GM19455 (cell line): ENCODE measurements around the gene B3GNT5.

ENCODE experiments used
- ATAC-seq: cut with Tn5 transposase; IDR thresholded peaks from one replicate; pipeline ENCODE4 v1.9.1; 2021; ENCODE audit not compliant: unreplicated experiment

Gene B3GNT5

DNA sequence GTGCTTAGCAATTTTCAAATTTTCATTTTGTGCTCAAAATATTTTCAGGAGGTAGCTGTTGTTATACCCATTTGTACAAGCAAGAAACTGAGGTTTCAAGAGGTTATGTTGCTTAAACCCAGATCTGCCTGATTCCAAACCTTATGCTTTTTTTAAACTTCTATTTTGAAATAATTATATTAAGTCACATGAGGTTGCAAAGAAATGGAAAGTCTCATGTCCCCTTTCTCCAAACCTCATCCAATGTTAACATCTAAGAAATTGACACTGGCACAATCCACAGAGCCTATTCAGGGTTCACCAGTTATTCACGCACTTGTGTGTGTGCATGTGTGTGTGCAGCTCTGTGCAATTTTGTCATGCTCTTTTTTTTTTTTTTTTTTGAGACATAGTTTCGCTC lies 35.1 kb downstream of the B3GNT5 start:
- ATAC-seq = no peak

DNA sequence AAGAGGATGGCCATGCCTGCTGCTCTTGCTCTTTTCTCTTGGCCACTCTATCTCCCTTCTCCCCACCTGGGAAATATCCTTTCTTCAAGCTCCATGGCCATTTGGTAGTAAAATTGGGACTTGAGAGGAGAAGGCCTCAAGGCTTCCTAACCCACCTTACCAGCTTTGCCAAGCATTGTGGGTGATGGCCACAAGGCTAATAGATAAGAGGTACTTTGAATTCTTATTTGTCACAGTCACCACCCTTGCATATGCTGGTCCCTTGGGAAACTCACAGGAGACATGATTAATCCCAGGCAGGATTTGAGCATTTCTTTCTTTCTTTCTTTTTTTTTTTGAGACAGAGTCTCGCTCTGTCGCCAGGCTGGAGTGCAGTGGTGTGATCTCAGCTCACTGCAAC lies 37.2 kb downstream of the B3GNT5 start:
- ATAC-seq = no peak

DNA sequence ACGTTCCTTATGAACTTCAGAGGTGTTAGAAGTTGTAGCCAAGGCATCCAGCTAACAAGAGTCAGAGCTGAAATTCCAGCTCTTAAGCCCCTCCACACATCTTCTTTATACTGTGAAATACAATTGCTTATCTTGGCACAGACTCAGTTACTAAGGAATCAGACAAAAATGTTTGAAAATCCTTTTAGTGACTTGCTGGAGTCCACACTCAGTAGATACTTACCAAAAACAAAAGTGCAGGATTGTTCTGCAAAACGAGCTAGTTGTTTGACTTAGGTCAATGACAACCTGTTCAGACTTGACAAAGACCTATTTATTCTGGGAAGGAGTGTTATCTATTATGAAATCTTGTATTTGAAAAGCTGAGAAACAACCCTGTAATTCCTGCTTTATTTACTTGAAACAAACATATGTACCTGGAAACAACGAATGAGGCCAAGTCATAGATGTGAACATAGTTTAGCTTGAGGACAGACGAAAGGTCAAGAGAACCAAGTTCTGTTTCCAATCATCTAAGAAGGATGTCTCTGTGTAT lies 38.5 kb downstream of the B3GNT5 start:
- no peak for ATAC-seq

DNA sequence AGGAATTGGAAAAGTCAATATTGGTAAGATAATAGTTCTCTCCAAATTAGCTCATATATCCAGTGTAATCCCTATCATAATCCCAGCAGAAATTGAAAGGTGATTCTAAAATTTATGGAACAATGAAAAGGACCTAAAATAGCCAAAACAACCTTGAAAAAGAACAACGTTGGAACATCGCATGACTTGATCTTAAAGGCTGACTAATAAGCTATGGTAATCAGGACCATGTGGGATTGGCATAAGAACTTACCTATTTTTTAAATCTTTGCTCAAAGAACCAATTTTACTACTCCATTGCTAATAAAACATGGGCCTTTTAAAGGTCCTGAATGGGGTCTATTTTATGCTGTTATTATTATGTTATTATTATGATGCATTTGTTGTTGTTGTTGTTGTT lies 40.9 kb downstream of the B3GNT5 start:
- no peak for ATAC-seq

DNA sequence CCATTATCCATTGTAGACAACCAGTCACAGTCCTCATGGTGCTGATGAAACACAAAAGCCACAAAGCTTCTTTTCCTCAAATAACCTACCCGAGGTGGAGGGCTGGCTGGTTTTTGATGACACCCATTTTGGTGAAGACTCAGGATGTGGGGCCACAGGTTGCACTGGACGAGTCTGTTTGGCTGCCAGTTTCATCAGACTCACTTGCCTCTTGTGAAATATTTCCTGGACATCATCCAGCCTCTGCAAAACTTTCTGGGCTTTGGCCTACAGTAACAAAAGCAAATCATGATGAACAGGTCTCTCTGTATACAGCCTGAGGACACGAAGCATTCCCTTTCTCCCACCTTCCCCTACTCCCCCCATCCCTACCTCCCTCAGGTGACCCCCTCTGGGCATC lies 42.2 kb downstream of the B3GNT5 start:
- ATAC-seq = no peak

DNA sequence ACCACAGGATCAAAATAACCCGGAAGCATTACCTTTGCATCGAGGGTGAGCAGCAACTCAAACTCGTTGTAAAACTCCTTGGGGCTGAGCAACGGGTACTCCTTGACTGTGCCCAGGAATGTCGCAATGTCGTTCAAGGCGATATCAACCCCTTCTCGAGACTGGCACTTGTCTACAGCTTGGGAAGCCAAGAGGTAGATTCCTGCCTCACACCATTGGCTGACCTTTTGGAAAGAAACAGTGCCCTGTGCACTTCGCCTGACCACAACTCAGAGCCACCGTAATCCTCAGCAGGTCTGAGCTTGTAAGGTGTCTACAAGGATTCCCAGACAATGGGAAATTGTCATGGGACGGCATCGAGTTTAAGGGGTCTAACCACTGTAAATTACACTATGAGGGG lies 43.9 kb downstream of the B3GNT5 start:
- no peak for ATAC-seq

DNA sequence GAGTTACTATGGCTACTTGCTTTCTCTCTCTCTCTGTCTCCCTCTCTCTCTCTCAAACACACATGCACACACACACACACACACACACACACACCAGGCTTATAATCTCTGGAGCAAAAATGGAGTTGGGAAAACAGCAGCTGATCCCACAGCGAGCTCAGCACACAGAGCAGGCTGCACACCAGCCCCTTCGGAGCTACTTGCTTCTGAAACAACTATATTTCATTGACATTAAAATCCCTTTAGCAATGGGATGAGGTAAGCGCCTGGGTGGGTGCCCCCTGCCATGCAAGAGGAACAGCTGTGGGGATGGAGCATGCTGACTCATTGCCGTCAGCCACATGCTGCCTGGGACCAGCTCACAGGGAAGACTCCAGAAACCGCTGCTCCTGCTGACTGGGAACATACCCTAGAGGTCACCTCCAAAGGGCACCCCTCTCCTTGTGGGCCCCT lies 45.7 kb downstream of the B3GNT5 start:
- ATAC-seq = no peak

DNA sequence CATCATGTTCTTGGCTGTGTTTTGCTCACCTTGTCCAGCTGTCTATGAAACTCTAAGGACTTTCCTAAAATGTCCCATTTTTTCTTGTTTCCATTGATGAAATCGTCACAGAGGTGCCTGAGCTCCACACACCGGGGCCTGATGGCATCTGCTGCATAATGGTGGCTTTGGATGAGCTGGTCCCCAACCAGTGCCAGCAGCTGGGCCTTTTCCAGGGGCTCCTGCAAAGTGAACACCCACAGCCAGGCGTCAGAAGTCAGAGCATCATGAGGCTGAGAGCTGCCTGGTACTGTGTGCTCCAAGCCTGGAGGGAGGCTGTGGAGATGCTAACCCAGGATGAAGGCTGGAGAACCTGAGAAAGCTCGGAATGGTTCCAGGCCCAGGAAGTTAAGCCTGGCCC lies 46.9 kb downstream of the B3GNT5 start:
- ATAC-seq = no peak

DNA sequence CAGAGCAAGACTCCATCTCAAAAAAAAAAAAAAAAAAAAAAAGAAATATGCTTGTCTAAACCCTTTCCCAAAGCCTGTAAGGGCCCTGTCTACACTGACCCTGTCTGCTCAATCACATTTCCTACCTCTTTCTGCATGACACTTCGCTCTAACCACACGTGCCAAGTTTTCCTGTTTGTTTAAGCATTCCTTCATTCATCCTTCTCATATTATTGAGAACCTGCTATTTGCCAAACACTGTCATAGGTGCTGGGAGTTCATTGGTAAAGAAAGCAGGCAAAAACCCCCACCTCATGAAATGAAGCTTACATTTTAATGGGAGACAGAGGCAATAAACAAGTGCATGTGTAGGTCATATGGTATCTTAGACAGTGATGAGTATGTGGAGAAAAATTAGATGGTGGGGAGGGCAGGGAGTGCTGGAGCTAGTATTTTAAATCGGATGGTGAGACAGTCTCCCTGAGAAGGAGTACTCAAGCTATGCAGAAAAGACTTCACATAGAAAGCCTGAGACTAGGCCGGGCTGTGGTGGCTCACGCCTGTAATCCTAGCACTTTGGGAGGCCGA lies 48.0 kb downstream of the B3GNT5 start:
- no peak for ATAC-seq

DNA sequence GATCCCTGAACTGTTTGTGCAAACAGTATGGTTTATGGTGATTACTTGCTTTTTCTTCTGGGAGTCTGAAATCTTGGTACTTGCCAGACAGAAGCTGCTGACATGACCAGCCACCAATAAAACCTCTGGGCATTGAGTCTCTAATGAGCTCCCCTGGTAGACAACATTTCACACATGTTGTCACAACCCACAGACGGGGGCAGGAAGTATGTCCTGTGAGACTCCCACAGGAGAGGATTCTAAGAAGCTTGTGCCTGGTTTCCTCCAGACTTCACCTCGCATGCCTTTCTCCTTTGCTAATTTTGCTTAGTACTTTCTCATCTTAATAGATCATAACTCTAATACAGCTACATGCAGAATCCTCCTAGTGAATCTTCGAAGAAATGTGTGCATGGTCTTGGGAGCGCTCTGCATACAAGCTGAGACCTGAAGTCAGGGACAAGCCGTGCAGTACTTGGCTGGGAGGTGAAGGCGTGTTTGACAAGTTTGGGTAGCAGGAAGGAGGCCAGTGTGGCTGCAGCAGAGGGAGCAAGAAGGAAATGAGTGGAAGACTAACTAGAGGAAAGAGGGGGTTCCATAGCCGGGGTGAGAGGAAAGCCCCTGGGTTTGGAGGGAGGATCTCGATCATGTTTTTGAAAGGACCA lies 49.0 kb downstream of the B3GNT5 start:
- no peak for ATAC-seq

DNA sequence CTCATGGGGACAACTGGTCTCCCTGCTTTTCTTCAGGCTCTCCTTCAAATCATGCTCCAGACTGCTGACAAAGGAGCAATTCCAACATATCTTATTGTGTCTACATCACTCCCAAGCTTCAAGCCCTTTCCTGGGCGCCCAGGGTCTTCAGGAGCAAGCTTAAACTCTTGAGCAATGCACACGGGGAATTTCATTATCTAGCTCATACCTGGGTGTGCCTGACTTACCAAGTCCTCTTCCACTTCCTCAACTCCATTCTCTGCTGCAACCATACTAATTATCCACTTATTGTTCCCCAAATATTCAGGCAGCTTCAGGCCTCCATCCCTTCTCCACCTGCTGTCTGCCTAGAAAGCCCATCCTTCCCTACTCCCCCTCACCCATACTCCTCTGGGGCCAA lies 50.6 kb downstream of the B3GNT5 start:
- ATAC-seq = no peak

DNA sequence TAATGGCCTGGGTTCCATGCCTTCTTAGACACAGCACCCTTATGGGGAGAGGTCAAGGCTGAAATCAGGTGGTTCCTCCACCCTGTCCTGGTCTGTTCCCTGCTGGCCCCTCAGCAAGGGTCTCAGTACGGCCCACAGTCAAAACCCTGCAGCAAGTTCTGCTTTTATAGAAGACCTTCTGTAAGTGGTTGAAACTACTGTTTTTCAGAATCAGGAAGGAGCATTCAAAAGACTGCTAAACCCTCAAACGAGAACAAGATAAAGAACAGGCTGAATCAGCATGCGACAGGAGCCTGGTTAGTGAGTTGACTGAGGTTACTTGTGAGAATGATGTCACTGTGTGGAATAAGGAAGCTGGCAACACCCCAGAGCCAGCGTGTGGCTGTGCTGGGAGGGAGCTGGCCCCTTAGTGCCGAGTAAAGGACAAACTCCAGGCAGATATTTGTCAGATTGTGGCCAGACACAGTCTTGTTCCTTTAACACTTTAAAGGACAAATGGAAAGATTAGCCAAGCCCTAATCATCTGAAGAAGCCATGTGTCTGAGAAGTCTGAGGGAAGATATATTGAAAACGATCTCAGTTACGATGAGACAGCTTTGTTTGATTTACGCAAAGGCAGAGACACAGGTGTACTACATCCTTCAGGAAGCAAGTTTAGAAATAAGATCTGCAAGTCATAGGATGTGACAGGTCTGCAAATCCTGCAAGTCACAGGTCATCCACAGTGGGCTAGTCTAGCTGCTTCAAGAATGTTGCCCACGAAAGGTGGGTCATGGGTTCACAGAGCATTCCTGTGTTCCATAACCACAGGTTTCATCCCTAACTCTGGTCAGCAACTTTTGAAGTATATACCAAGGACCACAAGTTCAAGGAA lies 54.0 kb downstream of the B3GNT5 start:
- no peak for ATAC-seq

DNA sequence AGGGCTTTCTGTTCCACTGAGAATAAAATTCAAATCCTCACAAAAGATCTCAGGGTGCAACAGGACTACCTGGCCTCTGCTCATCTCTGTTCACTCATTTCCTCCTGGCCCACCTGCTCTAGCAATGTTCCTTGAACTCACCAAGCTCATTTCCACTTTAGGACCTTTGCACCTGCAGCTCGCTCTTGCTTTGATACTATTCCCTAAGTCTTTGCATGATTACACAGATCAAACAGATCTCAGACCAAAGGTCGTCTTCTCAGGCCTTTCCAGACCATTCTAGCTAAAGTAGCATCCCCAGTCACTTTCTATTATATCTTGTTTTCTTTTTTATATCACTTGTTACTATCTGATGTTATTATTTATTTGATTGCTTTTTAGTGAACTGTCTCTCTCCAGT lies 54.7 kb downstream of the B3GNT5 start:
- no peak for ATAC-seq

DNA sequence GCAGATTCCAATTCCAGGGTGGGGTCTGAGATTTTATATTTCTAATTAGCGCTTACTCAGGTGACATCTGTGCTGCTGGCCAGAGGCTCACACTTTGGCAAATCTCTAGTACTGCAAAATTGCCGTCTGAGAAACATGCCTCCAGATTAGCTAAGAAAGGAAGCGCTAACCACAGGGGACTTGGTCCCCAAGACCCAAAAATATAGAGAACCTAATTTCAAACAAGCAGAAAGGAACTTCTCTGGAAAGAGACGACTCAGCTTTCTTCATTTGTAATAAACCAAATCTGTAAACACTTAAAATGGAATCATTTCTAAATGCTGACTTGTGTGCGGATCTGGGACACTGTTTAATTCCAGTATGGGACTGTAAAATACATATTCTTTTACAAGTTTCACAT lies 55.7 kb downstream of the B3GNT5 start:
- no peak for ATAC-seq

DNA sequence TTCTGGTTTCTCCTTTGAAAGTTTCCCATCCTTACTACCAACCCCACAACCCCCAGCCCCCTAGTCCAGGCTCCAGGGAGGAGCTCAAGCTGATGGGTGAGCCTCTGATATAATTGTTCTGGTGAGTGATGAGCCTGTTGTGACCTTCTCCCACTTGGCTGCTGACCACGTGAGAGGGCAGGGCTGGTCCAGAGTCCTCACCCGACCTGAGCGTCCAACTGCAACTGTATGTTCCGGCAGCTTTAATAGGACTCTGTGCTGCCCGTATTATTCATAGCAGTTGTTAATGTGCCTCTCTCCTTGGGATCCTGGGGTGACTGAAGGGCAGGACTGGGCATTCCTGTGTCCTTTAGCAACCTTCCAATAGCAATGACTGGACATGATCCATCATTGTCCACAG lies 56.2 kb downstream of the B3GNT5 start:
- no peak for ATAC-seq

DNA sequence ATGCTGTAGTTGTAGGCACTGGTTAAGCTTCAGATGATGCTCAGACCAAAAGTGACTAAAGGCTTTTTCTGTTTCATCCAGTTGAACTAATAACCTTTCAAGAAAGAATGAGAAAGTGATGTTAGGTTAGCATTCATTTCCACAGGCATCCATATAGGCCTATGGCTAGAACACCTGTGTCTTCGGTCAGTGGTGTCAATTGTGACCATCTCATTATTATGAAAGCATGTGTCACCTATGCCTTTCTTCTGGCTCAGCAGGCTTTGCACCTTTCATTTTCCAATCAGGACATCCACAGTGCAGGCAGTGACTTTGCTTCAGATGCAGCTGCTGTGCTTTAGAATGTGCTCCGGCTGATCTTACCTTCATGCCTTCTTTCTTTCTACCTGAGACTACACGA lies 57.9 kb downstream of the B3GNT5 start:
- ATAC-seq = no peak

DNA sequence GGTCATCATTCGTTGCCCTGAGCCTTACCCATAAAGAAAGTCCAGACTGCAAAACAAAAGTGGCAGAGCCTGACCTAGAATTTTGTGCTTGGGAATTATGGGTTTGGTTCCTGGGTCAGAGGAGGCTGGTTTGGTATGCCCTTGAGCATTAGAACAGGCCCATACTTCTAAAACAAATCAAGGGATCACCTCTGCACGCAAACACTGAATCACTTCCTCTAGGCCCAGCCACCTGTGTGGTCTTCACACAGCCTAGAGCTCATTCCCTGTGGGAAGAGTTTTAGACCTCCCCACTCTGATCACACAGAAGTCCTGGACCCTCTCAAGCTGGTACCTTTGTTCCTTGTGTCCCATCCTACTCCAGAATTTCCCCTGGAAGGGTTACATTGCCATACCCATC lies 59.4 kb downstream of the B3GNT5 start:
- ATAC-seq = no peak

DNA sequence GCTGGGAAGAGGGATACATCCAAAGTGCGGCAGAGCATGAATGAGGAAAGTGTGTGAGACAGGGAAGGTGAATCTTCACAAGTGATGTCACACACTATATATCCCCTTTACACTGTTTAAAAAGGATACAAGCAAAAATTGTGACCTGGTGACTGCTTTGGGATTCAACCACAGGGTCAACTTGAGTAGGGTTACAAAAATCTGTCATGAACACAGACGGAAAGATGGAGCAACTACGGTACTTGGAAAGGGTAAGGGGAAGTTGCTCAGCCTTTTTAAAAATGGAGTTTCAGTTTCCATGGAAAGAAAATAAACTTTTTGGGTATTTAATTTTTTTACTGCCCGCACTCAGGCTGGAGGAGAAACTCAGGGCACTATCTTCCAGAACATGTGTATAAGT lies 60.3 kb downstream of the B3GNT5 start:
- ATAC-seq = no peak

DNA sequence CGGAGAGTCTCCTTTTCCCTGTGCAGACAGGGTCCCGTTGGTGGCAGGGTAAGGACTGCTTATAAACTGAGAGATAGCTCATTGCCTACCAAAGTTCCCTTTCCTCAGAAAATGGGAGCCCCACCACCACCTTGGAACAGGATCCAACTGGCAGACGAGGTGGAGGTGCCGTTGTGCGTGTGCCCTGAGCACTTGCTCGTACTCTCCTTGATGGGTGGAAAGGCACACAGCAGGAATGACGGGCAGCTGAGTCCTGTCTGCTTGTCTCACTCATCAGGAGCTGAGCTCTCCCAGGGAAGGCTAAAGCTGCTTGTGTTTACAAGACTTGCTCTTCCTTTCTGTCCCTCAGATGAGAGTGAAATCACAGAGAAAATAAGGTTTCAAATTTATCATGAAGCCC lies 60.7 kb downstream of the B3GNT5 start:
- no peak for ATAC-seq

DNA sequence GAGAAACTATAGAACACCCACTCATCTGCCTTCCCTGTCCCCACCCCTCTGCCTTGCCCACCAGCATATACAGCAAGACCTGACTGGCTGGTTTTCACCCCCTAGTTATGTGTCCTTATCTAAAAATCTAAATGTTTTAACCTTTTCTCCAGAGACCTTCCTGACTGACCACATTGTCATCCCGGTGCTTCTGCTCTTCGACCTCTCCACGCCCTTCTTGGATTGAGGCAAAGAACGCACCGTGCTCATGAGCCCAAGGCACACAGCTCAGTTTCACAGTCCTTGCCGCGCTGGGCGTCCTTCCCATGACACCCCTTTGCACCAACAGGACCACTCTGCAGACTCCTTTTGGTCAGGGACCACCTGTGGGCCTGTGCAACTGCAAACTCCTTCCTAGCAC lies 62.7 kb downstream of the B3GNT5 start:
- ATAC-seq = no peak

DNA sequence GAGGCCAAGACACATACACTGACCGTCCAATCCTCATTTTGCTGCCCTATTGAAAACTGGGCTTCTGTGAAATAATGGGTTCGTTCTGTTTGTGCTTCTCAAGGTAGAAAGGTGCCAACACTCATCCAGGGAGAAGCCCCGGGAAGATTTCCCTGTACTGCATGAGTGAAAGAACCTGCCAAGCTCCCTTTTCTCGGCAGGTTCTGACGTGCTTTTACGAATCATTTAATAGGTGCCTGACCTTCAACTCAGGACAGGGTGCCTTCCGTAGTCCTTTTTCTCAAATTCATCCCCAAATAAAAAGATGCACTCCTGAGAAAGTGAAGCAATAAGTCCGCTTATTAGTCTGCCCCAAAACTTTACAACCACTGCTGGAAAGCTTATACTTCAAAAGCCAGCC lies 64.2 kb downstream of the B3GNT5 start:
- no peak for ATAC-seq
